ENCODE data around the gene TTC1.

The TTC1 gene

DNA sequence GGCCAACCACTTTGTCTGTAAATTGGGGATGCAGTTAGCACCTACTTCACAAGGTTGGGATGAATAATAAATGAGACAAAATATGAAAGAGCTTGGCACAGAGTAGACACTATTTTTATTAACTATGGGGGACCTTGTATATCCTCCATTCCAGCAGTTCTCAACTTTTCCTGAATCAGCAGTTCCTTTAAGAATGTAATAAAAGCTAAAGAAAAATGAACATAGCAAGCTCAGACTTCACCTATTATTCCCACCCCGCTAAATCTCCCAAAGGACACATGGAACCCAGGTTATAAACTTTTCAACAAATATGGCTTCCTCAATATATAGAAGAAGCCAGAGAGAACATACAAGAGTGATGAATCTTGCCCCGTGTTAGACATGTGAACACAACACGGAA is 32.0 kb upstream of the TTC1 start:
- no peak overlapping the region for H3K4me3 ChIP-seq (ENCODE audit: control insufficient read depth, low read depth, low read length)
- DNase-seq (ENCODE audit: low read depth) = no peak
- TF ChIP-seq, protein P1, sequence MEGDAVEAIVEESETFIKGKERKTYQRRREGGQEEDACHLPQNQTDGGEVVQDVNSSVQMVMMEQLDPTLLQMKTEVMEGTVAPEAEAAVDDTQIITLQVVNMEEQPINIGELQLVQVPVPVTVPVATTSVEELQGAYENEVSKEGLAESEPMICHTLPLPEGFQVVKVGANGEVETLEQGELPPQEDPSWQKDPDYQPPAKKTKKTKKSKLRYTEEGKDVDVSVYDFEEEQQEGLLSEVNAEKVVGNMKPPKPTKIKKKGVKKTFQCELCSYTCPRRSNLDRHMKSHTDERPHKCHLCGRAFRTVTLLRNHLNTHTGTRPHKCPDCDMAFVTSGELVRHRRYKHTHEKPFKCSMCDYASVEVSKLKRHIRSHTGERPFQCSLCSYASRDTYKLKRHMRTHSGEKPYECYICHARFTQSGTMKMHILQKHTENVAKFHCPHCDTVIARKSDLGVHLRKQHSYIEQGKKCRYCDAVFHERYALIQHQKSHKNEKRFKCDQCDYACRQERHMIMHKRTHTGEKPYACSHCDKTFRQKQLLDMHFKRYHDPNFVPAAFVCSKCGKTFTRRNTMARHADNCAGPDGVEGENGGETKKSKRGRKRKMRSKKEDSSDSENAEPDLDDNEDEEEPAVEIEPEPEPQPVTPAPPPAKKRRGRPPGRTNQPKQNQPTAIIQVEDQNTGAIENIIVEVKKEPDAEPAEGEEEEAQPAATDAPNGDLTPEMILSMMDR (conservative IDR thresholded peaks at IDR 0.05; ENCODE audit: control insufficient read depth, insufficient read depth, low read depth, low read length) = no peak

DNA sequence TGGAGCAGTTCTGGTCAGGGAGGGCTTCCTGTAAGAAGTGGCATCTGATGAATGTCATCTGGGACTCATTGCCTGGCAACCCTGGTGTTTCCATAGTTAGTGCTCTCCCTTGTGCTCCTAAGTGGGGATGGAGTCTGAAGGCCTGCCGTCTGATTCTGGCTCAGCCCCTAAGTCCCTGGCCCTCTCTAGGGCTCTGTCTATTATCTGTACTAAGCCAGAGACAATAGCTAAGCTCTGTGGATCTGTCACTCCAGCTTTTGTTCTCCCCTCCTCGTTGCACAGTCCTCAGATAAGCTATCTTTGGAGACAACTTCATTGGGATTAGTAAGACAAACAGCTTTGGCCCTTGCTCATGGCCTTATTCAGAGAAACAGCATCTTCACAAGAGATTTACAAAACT is 30.6 kb upstream of the TTC1 start:
- DNase-seq (ENCODE audit: low read depth) = no peak
- no peak overlapping the region for H3K4me3 ChIP-seq (ENCODE audit: control insufficient read depth, low read depth, low read length)
- TF ChIP-seq, protein P1 (conservative IDR thresholded peaks at IDR 0.05; ENCODE audit: control insufficient read depth, insufficient read depth, low read depth, low read length) = no peak

DNA sequence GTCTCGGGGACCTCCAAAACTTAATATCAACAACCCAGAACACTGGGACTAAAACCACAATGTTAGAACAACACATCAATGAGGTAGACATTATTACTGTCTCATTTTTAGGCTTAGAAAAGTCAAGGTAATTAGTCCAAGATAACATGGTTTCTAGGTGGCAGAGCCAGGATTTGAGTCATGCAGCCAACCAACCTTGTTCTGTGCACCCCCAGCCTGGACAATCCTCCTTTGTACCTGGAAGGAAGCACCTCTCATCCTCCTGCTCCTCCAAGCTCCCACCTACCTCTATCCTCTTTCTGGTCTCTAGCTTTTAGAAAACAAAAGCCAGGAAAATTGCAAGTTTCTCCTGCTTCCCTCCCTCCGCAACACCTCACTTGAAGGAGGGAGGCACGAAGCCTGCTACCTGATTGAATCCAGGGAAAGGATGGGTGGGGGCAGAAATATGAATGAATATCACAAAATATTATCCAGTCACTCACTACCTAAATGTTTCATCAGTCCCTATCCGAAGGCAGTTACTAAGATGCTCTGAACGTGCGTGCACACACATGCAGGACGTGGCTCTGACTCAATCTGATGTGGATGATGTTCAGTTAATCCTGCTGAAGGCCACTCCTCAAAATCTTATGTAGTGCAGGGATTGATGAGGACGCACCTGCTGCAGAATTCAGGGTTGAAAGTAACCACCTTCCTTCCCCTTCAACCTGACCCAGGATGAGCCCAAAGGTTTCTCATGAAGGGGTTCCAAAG is 26.3 kb upstream of the TTC1 start:
- TF ChIP-seq, protein P1 (conservative IDR thresholded peaks at IDR 0.05; ENCODE audit: control insufficient read depth, insufficient read depth, low read depth, low read length) = no peak
- DNase-seq (ENCODE audit: low read depth) = no peak
- H3K4me3 ChIP-seq (ENCODE audit: control insufficient read depth, low read depth, low read length) = no peak overlapping the region

DNA sequence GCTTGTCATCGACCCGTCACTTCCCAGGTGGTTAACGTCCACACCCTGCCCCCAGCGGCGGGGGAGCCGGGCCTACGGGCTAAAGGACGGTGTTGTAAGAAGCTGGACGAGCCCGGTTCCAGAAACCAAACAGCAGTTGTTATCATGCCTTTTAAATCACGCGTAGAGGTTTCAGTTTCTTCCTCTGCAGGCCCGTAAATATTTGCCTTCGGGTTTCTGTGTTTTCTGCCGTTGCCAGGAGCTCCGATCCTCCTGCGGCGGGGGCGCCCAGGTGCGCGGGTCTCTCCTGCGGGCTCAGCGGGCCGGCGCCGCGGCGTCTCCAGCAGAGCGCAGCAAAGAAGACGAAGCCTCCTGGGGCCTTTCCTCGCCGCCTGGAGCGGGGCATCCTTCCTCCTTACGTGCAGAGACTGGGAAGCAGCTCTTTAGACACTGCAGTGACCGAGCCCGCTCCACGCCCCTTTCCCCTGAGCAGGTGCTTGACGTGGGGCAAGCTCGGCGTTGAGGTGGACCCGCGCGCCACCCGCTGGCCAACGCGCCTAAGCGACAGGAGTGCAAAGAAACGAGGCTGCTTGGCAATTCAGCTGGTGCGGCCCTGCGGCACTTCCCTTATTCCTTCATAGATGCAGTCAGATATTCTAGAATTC is 21.8 kb upstream of the TTC1 start:
- TF ChIP-seq, protein P1 (conservative IDR thresholded peaks at IDR 0.05; ENCODE audit: control insufficient read depth, insufficient read depth, low read depth, low read length) = peak; percentile 58
- H3K4me3 ChIP-seq (ENCODE audit: control insufficient read depth, low read depth, low read length) = peak overlapping the region; percentile 26
- DNase-seq (ENCODE audit: low read depth) = peak; percentile 53

DNA sequence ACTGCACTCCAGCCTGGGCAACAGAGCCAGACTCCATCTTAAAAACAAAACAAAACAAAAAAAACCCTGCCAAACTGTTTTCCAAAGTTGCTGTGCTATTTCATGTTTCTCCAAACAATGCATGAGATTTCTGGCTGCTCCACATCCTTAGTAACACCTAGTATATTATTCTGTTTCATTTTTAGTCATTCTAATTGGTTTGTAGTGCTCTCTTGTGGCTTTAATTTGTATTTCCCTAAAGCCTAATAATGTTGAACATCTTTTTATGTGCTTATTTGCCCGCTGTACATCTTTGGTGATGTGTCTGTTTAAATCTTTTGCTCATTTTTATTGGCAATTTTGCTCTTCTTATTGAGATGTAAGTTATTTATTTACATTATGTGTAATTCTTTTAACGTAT is 18.4 kb upstream of the TTC1 start:
- DNase-seq (ENCODE audit: low read depth) = peak; percentile 28
- TF ChIP-seq, protein P1 (conservative IDR thresholded peaks at IDR 0.05; ENCODE audit: control insufficient read depth, insufficient read depth, low read depth, low read length) = peak; percentile 24
- H3K4me3 ChIP-seq (ENCODE audit: control insufficient read depth, low read depth, low read length) = no peak overlapping the region

DNA sequence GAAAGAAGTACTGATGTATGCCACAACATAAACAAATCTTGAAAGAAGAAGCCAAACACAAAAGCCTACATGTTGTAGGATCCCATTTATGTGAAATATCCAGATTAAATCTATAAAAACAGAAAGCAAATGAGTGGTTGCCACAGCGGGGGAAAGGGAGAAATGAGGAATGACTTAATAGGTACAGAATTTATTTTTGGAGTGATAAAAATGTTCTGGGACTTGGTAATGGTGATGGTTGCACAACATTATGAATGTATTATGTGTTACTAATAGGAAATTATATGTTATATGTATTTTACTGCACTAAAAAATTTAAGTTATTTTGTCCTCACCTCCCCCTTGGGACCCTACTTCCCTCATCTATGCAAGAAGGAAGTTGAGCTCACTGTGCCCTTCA is 16.4 kb upstream of the TTC1 start:
- TF ChIP-seq, protein P1 (conservative IDR thresholded peaks at IDR 0.05; ENCODE audit: control insufficient read depth, insufficient read depth, low read depth, low read length) = no peak
- no peak overlapping the region for H3K4me3 ChIP-seq (ENCODE audit: control insufficient read depth, low read depth, low read length)
- DNase-seq (ENCODE audit: low read depth) = no peak

Measured in fibroblast of mammary gland (primary cell).